ENCODE results near the gene UCMA. TPM values are rescaled to one million over a fixed set of nuclear protein-coding genes. Genes with fewer than 3 reads are reported as not detected.

The UCMA gene
- total and polyA plus RNA-seq, 9 of the 15 experiments (the other 6 are each of a cell fraction or from before 2014, with no cell fraction given): not detected

DNA sequence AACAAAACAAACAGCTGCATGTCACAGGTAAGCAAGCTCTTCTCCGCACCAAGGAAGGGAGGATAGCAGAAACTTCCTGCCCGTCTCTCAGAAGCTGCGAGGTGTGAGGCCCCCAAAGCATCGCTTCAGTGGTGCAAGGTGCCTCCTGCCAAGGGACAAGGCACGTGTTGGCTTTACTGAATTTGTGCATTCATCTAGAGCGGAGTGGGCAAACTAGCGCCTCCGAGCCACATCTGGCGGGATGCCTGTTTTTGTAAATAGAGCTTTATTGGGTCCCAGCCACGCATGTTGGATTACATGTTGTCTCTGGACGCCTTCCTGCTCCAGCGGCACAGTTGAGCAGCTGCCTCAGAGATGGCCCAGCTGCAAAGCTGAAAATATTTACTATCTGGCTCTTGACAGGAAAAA lies 38.0 kb upstream of the UCMA start (continued):
- TF ChIP-seq, protein P1, sequence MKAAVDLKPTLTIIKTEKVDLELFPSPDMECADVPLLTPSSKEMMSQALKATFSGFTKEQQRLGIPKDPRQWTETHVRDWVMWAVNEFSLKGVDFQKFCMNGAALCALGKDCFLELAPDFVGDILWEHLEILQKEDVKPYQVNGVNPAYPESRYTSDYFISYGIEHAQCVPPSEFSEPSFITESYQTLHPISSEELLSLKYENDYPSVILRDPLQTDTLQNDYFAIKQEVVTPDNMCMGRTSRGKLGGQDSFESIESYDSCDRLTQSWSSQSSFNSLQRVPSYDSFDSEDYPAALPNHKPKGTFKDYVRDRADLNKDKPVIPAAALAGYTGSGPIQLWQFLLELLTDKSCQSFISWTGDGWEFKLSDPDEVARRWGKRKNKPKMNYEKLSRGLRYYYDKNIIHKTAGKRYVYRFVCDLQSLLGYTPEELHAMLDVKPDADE (conservative IDR thresholded peaks at IDR 0.05; ENCODE audit: control insufficient read depth, low read depth, low read length): no peak
- TF ChIP-seq, protein P2, sequence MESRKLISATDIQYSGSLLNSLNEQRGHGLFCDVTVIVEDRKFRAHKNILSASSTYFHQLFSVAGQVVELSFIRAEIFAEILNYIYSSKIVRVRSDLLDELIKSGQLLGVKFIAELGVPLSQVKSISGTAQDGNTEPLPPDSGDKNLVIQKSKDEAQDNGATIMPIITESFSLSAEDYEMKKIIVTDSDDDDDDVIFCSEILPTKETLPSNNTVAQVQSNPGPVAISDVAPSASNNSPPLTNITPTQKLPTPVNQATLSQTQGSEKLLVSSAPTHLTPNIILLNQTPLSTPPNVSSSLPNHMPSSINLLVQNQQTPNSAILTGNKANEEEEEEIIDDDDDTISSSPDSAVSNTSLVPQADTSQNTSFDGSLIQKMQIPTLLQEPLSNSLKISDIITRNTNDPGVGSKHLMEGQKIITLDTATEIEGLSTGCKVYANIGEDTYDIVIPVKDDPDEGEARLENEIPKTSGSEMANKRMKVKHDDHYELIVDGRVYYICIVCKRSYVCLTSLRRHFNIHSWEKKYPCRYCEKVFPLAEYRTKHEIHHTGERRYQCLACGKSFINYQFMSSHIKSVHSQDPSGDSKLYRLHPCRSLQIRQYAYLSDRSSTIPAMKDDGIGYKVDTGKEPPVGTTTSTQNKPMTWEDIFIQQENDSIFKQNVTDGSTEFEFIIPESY (CRISPR knock-in tag; IDR thresholded peaks at IDR 0.05): peak; percentile 93
- TF ChIP-seq, protein P3, sequence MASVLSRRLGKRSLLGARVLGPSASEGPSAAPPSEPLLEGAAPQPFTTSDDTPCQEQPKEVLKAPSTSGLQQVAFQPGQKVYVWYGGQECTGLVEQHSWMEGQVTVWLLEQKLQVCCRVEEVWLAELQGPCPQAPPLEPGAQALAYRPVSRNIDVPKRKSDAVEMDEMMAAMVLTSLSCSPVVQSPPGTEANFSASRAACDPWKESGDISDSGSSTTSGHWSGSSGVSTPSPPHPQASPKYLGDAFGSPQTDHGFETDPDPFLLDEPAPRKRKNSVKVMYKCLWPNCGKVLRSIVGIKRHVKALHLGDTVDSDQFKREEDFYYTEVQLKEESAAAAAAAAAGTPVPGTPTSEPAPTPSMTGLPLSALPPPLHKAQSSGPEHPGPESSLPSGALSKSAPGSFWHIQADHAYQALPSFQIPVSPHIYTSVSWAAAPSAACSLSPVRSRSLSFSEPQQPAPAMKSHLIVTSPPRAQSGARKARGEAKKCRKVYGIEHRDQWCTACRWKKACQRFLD (CRISPR knock-in tag; IDR thresholded peaks at IDR 0.05): peak; percentile 19; the same call in 1 of the 2 replicates
- TF ChIP-seq MTF1 (CRISPR knock-in tag; IDR thresholded peaks at IDR 0.05; ENCODE audit: borderline replicate concordance): no peak

Measured in K562 (cell line).